GM18508 (cell line): ENCODE measurements around the gene PFKFB4.

ENCODE experiments used
- ATAC-seq: cut with Tn5 transposase; IDR thresholded peaks from one replicate; pipeline ENCODE4 v1.9.1; 2021; ENCODE audit warnings: moderate number of reproducible peaks; ENCODE audit not compliant: insufficient read depth, unreplicated experiment

PFKFB4 gene

DNA sequence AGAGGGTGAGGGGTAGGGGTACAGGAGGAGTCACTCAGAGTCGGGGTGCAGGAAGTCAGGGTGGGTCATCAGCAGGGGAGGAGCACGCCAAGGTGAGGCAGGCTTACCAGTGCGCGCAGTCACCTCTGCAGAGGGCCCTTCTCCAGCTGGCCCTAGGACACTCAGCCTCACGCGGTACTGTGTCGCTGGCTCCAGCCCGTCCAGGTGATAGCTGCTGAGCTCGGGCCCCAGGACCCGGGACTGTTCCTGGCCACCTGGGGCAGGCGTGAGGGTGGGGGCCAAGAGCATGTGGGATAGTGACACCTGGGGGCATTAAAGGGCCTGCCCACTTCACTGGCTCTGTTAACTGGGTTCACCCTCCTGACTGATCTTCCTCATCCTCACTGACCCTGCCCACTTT, 31.1 kb upstream of the PFKFB4 start:
- ATAC-seq = no peak

DNA sequence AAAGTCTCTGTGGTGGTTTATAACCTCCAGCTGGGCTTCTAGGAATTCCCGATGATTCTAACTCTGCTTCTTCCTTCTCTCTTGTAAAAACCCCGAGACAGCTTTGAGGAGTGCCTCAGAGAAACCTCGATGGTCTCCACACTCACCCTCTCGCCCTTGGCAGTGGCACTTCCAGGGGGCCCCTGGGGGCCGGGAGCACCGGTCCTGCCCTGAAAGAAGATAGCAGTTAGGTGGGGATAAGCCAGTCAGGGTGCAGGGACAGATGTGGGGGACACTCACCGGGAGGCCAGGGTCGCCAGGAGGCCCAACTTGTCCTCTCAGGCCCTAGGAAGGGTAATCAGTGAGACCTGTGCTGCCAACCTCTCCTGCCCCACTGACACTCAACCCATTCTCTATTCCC, 28.8 kb upstream of the PFKFB4 start:
- no peak for ATAC-seq

DNA sequence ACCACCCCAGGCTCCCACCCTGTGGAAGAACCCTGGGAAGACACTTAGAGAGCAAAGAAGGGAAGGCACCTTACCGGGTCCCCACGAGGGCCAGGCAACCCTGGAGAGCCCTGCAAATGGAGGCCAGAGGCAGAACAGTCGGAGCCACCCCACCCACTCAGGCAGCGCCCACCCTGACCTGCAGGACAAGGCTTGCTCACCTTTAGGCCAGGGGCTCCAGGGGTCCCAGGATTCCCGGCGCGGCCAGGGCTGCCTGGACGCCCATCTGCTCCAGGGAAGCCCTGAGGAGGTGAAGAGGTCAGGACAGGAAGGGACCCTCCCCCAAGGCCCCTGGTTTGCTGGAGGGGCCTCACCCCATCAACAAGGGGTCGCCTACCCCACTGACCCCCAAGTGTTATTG, 28.2 kb upstream of the PFKFB4 start:
- no peak for ATAC-seq

DNA sequence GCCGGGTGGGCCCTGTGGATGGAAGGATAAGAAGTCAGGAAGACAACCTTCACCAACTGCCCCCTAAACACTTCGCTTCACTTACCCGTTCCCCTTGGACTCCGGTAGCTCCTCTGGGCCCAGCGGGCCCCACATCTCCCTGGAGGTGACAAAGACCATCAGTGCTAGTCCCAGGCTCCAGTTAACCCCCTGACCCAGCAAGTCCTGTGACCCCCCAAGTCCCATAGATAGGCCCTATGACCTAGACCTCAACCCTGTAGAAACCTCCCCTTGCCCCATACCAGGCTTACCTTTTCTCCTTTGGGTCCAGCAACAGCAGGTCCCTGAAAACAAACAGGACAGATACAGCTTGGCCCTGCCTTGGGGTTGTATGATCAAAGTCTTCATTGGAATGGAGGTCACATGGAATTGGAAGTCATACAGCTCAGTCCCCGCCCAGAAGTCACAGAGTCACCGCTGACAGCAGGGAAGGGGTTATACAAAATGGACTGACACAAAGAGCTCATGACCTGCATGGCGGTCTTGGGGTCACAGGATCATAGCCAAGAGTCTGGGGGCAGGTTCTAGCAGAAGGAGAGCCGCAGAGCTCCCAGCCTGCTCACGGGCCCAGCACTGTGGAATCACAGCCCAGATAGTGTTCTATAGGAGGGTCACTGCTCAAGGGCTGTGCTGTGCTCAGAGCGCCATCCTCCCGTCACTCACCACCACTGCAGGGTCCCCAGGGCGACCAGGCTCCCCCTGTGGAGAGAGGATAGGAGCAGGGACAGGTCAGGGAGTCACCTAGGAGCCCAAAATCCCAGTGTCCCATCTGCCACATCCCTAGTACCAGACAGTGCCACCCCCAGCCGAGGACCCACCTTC, 25.2 kb upstream of the PFKFB4 start:
- no peak for ATAC-seq

DNA sequence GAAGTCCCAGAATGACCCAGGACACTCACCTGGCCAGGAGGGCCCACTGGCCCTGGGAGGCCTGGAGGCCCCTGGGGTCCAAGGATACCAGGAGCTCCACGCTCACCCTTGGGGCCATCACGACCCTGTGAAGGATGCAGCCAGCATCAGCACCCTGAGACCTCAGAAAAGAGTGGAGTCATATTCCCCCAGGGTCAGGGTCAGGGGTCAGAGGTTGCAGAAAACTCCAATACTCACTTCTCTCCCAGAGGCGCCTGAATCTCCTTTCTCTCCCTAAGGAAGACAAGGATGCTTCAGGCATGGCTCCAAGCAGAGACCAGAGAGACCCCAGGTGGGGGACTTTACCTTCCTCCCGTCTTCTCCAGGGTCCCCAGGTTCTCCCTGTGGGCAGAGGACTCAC, 20.0 kb upstream of the PFKFB4 start:
- no peak for ATAC-seq

DNA sequence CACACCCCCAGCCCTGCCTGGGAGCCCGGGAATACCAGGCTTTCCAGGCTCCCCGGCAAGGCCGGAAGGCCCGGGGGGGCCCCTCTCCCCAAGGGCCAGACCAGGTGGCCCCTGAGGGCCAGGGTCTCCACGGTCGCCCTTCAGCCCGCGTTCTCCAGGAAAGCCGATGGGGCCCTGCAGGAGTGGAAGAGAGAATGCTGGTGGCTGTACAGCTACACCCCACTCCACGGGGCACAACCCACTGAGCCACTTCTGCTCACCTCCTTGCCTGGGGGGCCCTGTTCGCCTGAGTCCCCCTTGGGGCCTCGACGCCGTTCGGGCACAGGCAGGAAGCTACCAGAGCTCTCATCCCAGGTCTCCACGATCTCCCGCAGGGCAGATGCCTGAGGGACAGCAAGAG, 18.8 kb upstream of the PFKFB4 start:
- no peak for ATAC-seq

DNA sequence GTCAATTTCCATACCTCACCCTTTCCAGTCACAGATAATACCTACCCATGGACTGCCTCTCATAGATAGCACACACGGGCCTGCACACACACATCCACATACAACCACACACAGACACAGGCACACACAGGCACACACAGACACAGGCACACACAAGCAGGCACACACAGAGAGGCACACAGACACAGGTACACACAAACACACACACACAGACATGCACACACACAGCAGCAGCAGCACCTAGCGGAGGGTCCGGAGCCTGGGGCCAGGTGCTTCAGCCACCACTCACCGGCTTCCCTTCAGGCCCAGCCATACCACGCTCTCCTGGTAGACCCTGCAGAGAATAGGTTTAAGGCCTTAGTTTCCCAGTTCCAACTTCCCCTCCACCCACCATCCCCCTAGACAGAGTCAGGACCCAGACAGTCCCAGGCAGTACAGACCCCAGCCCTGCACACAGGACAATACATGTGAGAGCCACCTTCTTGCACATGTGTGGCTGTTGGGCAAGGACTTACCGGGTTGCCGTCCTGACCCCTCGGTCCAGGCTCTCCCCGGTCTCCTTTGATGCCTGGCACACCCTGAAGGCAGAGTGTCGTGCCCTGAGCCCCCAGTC, 17.5 kb upstream of the PFKFB4 start:
- ATAC-seq = no peak

DNA sequence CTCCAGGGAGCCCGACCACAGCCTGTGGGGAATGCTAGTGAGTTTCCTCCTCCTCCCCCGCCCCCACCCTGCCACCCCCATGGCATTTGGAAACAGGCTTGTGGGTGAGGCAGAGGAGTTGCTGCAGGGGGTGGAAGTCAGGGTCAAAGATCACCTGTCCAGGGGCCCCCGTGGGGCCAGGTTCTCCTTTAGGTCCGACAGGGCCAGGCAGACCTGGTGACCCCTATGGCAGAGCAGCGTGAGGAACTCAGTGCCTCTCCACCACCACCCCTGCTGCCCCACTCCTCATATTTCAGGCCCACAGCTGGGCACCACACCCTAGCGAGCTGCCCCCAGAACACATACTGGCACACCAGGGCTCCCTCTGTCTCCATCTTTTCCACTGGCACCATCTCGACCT, 15.9 kb upstream of the PFKFB4 start:
- no peak for ATAC-seq

DNA sequence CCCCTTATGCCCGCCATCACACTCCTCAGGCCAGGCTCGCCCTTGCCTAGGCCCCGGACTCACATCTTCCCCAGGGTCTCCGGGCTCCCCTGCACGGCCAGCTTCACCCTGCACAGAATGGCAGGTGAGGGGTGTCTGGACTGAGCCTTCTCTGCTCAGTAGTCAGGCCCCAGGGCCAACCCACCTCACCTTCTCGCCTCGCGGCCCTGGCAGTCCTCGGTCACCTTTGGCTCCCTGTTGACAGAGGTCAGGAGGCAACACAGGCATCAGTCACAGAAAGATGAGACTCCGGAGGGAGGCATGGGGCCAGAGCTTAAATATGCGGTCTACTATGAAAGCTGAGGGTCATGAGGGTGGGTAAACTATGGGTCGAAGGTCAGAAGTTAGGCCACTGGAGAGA, 15.3 kb upstream of the PFKFB4 start:
- no peak for ATAC-seq

DNA sequence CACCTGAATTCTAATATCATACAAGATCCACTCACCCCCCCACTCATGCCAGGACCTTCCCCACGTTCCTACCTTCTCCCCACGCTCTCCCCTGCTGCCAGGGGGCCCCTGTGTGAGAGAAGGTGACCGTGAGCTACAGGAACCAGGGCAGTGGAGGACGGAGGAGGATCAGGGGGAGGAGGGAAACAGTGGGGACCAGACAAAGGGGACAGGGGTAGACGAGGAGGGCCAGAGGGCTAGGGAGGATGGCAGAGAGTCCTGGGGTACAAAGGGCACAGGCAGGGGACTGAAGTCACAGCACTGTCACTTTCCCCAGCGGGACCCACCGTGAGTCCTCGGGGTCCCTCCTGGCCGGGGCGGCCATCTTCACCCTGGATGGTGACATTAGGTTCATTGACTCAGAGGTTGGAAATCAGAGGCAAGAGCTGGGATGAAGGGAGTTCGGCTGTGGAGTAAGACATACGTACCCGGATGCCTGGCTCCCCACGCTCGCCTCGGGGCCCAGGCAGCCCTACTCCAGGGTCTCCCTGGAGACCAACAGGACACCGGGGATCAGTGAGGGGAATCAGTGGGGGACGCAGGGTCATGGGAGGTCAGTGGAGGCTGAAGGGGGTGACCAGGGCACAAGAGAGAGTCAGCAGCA, 13.3 kb upstream of the PFKFB4 start:
- ATAC-seq = no peak

DNA sequence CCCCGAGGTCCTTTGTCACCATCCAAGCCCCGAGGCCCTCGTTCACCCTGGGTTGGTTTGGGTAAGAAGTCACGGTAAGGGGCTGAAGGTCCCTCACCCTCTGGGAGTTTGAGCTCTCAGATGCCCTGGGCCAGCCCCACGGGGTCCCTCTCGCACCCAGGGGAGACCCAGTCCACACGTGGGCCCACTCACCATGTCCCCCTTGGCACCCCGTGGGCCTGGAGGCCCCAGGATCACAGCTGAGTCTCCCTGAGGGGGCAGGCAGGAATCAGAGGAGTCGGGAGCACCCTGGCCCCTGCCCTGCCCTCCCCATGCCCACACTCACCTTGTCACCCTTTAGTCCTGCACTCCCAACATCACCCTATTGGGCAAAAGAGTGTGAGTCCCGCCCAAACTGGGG, 12.8 kb upstream of the PFKFB4 start:
- no peak for ATAC-seq

DNA sequence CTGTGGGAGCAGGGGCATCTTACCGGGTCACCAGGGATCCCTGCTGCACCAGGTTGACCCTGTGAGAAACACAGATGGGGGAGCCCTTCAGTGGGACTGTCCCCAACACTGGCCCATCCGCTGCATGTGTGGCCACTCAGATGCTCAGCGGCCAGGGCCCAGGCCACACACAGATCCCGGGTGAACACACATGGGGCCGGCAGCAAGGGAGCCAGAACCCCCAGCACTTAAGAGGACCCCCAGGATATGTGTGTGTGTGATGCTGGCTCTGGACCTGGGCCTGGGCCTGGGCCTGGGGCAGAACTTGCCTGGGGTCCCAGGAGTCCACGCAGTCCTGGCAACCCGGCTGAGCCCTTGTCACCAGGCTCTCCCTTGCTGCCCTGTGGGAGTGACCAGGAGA, 11.9 kb upstream of the PFKFB4 start:
- no peak for ATAC-seq

DNA sequence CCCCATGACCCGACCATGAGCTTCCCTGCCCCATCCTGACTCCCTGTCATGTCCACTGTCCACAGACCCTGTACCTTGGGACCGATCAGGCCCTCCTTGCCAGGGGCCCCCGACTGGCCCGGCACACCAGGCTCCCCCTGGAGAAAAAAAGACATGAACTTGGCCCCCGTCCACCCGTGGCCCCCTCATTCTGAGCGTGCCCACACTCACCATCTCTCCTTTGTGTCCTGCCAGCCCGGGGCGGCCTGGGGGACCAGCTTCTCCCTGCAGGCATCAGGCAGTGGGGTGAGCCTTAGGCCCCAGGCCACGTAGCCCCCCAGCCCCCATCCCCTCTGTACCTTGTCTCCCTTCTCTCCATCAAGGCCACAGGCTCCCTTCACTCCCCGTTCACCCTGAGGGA, 10.9 kb upstream of the PFKFB4 start:
- no peak for ATAC-seq

DNA sequence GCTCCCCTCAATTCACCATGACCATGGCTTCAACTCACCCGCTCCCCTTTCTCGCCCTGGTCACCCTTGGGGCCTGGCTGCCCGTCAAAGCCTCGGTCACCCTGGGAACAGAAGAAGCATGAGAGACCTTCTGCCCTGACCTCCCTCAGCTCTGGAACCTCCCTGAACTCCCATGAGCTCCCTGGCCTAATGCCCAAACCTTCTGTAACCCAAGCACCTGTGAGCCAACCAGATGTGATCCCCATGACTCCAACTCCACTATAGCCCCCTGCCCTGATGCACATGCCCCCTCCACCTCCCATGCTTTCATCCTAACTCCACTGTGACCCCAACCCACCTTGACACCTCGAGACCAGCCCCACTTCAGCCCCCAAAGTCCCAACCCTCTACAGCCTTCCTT, 10.5 kb upstream of the PFKFB4 start:
- ATAC-seq = no peak

DNA sequence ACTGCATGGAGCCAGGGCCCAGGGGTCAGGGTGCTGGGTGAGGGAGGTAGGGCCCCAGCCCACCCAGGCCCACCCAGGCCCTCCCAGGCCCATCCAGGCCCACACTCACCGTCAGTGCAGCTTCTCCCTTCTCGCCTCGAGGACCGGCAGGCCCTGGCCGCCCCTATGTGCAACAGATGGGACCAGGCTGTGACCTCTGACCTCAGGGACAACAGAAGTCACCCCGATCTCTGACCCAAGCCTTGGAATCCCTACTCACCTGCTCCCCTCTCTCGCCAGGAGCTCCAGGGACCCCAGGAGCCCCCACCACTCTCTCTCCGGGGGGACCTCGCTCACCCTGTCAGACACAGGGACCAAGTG, 9.8 kb upstream of the PFKFB4 start:
- no peak for ATAC-seq

DNA sequence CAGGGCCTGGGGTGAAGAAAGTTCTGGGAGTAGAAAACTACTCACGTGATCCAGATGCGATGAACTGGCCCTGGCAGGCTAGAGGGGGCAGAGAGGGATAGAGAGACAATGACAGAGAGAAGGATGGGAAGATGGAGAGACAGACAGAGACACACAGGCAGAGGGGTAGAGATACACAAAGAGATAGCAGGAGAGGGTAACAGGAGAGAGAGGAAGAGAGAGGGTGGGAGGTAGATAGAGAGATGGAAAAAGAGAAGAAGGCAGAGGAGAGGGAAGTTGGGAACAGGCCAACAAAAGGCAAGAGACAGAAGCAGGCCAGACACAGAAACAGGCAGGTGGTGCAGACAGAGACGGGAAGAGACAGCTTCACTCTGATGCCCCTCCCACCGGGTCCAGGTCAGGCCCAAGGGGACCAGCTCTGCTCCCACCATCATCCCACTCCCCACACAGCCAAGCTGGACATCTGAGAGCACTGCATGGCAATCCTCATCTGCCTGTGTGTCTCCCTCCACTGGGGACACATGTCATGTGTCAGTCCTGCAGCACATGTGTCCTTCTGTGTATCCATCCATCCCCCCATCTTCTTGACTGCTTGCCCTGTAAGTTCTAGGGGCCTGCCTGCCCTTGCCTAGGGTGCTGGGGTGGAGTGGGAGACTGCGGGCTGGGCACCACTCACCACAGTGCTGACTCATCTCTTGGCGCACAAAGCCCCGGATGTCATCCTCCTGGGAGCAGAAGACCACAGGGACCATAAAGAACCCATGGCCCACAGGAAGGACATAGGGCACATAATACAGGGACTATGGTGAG, 9.2 kb upstream of the PFKFB4 start:
- ATAC-seq = no peak

DNA sequence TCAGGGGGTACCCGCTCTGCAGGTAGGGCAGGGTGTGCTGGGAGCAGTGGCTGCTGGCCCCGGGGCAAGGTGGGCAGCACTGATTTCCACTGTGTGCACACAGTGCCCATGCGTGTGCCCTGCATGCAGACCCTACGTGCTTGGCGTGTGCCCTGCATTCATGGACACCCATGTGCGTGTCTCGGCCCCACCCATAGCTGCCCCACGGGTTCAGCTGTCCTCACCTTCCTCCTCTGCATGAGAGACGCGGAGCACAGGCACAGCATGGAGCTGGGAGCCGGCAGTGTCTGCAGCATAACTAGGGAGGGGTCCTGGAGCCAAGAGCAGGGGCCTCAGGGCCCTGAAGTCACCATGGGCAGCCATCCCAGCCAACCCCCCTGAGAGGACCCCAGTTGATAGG, 8.6 kb upstream of the PFKFB4 start:
- ATAC-seq = no peak

DNA sequence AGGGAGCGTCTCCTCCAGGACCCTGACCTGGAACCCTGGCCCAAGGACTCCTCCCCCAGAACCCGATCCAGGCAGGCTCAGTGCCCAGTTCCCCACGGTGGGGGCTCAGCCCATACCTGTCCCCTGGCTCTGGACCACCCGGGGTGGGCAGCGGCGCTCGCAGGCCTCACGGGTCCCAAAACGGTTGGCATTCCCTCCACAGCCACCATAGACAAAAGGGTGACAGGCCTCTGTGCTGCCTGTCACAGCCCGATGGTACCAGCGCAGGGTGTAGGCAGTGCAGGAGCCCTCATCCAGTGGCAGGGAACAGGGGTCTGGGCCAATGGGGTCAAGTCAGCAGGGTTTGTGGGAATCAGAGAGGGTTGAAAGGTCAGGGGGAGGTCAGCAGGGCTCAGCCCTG, 8.1 kb upstream of the PFKFB4 start:
- ATAC-seq = no peak

DNA sequence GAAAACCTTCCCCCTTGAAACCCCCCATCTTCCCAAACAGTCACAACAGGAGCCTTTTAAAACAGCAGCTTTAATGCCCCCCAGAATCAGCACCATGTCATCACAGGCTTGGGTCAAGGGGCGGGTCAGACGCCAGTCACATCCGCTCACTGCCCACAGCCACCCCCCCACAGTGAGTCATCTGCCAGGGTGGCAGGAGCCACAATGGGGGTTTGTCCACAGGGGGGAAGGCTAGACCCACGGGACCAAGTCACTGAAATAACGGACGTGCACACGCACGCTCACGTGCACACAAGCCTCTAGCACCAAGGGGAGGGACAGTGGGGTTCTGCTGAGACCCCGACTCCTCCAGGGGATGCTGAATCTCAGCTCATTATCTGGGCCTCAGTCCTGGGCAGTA, 7.4 kb upstream of the PFKFB4 start:
- ATAC-seq = no peak

DNA sequence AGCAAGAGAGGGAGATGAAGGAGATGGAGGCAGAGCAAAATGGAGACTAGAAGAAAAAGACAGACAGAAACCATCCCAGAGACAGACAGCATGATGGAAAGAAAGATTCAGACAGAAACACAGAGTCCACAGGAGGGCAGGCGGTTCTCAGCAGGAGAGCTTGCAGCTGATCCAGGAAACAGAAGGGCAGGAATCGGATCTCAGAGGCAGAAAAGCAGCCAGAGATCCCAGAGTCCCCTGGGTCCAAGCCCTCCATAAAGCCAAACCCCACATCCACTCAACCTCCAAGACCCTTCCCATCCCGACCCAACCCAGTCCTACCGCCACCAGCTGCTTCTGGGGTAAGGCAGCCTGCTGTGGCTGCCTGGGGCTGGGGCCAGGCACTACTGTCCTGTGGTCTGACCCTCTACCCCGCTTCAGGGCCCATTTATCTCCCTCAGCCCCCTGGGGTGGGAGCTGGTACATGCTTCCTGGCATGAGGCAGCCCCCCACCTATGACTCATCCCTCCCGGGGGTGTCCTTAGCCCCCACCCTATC, 6.8 kb upstream of the PFKFB4 start, which contains the start of gene UCN2:
TSS of gene UCN2 (minus strand) at position 400 of the 537 bp plus-strand sequence. CDS start 657 bp downstream, outside the sequence.
- ATAC-seq = no peak
